ENCODE data around the gene PBX3. TPM values are rescaled to one million over a fixed set of nuclear protein-coding genes. Genes with fewer than 3 reads are reported as not detected.
"Not testable (repeated sequence)": the region's sequence is repeated elsewhere in the genome, so short reads cannot be mapped to it uniquely, and the experiment has no call there.

Gene PBX3
- total RNA-seq, 1 donor from 2014 or later, result 22.2 TPM

DNA sequence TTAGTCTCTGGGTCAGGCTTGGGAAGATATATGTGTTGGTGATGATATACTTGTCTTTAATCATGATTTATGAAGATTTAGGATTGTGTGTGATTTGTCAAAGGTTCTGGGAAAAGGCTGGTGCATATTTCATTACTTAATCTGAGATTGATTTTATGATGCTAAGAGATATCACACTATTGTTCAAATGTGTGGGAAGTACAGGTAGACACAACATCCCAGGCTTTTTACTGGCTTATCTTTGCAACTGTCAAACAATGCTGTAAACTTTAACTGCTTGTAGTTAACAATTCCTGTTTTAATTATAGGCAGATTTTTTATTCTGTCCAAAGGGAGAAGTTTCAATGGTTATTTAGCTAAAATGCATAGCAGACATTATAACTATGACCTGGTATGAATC lies 23.9 kb downstream of the PBX3 start:
- intact Hi-C loops (cut with micrococcal nuclease), result no loop called here

DNA sequence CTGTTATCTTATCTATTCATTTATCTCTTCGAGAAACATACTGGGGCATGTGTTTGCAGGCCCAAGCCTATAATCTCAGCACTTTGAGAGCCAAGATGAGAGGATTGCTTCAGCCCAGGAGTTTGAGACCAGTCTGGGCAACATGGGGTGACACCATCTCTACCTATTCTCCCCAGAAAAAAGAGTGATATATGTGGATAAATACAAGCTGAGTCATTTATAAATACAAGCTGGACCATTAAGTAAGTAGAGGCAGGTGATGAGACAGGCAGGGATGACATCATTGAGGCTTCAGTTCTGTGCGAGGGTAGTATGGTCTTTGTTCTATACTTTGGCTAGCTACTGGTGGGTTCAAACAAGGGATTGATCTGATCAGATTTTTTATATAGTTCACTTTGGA lies 25.6 kb downstream of the PBX3 start:
- intact Hi-C loops (cut with micrococcal nuclease), result no loop called here

DNA sequence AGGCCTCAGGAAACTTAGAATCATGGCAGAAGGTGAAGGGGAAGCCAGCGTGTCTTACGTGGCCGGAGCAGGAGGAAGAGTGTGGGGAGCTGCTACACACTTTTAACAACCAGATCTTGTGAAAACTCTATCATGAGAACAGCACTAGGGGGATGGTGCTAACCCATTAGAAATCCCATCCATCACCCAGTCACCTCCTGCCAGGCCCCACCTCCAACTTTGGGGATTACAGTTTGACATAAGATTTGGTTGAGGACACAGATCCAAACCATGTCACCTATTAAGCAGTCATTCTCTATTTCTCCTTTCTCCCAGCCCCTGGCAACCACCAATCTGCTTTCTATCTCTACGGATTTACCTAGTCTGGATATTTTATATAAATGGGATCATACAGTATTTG lies 26.9 kb downstream of the PBX3 start:
- intact Hi-C loops (cut with micrococcal nuclease), result no loop called here

- intact Hi-C loops (cut with micrococcal nuclease), result not testable (repeated sequence)
Observed at GRCh38 chr9:125776789-125777188, 29.6 kb downstream of the PBX3 start.

DNA sequence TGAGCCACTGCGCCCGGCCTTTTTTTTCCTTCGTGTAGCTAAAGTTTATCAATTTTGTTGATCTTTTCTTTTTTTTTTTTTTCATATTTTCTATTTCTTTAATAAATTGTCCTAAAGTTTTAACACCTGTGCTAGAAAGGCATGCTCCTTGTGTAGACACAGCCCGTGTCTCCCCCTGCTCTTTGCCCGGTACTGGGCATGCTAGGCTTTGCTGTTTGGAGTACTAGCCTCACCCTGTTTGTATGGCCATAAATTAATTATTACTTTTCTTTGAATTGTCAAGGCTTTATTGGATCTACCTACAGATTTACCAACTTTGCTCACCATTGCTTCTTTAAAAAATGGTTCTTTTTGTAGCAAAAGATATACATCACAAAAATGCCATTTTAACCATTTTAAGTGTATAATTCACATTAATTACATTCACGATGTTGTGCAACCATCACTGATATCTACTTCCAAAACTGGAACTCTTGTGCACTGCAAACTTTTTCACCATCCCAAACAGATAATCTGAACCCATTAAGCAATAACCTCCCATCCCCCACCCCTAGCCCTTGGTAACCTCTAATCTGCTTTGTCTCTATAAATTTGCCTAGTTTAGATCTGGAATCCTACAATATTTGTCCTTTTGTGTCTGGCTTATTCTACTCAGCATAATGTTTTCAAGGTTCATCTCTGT lies 31.5 kb downstream of the PBX3 start:
- intact Hi-C loops (cut with micrococcal nuclease), result not testable (repeated sequence)

GRCh38 chr9:125779220-125779565 lies 32.0 kb downstream of the PBX3 start:
- intact Hi-C loops (cut with micrococcal nuclease), result not testable (repeated sequence)

DNA sequence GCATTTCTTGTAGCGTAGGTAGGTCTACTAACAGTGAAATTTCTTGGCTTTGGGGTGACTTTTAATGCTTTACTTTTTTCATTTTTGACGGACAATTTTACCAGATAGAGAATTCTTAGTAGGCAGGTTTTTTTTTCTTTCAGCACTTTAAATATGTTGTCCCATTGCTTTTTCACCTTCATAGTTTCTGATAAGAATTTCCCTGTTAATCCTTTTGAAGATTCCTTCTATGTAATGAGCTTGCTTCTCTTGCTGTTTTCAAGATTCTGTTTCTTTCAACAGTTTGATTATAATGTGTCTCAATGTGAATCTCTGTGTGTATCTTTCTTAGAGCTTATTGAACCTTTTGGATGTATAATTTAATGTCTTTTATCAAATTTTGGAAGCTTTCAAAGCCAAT lies 35.5 kb downstream of the PBX3 start:
- intact Hi-C loops (cut with micrococcal nuclease), result no loop called here

GRCh38 chr9:125784286-125785049 lies 37.3 kb downstream of the PBX3 start:
- intact Hi-C loops (cut with micrococcal nuclease), result no loop called here

DNA sequence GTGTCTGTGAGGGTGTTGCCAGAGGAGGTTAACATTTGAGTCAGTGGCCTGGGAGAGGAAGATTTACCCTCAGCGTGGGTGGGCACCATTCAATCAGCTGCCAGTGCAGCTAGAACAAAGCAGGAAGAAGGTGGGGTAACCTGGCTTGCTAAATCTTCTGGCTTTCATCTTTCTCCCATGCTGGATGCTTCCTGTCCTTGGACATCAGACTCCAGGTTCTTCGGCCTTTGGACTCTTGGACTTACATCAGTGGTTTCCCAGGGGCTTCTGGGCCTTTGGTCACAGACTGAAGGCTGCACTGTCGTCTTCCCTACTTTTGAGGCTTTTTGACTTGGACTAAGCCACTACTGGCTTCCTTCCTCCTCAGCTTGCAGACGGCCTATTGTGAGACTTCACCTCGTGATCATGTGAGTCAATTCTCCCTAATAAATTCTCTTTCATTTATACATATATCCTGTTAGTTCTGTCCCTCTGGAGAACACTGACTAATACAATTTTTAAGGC lies 38.1 kb downstream of the PBX3 start:
- intact Hi-C loops (cut with micrococcal nuclease), result no loop called here

DNA sequence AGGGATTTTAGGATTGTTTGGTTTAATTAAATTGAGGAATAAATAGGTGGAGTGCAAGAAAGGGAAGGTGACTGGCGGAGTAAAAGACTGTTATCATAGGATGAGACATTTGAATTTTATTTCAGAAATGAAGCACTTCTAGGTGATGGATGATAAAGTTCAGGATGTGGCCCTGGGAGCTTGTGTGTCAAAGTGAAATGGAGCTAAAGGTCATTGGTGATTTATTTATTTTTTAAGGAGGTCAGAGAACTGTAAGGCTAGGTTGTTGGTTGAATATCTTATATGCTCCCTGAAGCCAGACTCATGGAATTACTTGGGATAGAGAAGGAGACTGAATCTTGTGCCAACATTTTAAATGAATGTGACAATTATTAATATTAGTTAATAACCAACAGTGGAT lies 40.5 kb downstream of the PBX3 start:
- intact Hi-C loops (cut with micrococcal nuclease), result no loop called here

- intact Hi-C loops (cut with micrococcal nuclease), result no loop called here
Observed at GRCh38 chr9:125789196-125789595, 42.0 kb downstream of the PBX3 start.

DNA sequence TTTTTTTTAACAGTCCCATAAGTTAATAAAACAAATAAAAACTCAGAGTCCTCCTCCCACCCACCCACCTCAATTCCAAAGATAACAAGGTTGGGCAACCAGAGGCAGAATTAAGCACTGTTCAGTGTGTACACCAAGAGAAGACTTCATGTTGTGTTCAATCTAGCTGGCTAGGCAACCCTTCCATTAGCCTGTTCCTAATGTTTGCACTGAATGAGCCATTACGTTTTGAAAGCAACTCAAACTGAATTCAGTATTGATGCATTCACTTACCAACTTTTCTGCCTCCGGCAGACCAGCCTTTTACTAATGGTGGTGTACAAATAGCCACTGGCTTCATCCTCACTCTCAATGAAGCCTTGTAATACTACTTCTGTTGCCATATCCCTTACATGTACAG lies 47.5 kb downstream of the PBX3 start:
- intact Hi-C loops (cut with micrococcal nuclease), result no loop called here

DNA sequence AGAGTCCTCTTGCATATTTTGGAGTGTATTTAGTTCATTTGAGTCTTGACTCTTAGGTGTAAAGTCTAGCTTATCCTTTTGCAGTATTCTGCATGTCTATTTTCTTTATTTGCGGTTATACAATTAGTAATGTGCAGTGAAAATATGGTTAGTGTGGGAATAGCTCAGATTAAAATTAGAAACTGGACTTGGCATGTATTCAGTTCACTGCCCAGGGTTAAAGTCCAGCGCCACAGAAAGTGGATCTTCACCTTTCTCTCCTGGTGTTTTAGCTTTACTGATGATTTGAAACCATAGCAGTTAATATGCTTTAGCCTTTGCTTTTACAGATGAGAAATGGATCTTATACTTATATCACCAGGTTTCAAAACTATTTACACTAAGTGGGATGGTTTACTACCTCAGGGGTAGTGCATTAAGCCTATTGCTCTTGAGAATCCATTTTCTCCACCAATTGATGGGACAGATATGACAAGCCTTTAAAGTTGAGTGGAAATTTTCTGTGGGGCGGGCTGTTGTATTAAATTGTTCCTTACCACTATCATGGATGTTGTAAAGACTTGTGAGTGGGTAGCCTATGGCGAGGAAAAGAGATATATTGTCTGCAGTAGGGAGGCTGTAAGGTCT lies 48.9 kb downstream of the PBX3 start:
- intact Hi-C loops (cut with micrococcal nuclease), result no loop called here

DNA sequence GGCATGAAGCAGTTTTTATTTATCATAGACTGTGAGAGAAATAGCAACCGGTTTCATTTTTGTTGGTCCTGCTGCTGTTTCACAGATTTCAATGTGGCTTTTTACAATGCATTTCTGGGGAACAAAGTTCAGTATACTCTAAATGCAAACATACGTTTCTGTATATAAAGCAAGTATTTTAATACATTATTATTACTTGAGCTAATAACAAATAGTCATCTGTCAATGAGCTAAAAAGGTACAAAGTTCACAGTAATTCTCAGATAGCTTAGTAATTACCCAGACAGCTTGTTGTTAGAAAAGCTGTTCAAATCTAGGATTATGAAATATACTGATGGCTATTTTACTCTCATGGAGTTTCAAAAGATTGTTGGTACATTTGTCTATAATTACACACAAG lies 50.8 kb downstream of the PBX3 start:
- intact Hi-C loops (cut with micrococcal nuclease), result no loop called here

GRCh38 chr9:125803526-125803925 lies 56.4 kb downstream of the PBX3 start:
- intact Hi-C loops (cut with micrococcal nuclease), result no loop called here

DNA sequence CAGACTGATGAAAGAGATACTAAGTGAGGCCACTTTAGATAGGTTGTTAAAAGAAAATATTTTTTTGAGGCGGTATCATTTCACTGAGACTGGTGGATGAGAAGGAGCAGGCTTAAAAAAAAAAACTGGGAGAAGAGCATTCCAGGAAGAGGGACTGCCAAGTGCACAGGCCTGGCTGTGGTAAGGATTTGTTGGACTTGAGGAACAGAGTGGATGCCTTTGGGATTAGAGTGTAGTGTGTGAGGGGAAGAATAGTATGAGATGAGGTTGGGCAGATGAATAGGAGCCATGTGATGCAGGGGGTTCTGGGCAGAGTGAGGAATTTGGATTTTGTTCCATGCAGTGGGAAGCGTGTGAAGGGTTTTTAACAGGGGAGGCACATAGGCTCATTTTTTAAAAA lies 57.9 kb downstream of the PBX3 start:
- intact Hi-C loops (cut with micrococcal nuclease), result no loop called here

GRCh38 chr9:125805586-125805985 lies 58.4 kb downstream of the PBX3 start:
- intact Hi-C loops (cut with micrococcal nuclease), result no loop called here

GRCh38 chr9:125807079-125807478 lies 59.9 kb downstream of the PBX3 start:
- intact Hi-C loops (cut with micrococcal nuclease), result no loop called here

DNA sequence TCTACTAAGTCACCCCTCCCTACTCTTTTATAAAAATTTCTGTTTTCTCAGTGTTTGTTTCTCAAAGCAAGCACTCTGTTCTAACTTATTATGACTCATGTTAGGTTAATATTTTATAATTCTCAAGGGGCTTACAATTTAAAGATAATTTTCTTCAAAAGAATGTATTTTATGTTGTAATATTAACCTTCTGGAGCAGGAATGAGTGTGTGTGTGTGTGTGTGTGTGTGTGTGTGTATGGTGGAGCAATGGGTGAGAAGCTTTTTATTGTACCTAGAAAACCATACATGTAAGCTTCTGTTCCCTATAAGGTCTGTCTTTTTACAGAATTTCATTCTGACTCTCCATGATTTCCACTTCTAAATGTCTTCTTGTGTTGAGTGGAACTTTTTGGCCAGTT lies 63.0 kb downstream of the PBX3 start:
- intact Hi-C loops (cut with micrococcal nuclease), result no loop called here

- intact Hi-C loops (cut with micrococcal nuclease), result no loop called here
Observed at GRCh38 chr9:125811002-125811401, 63.8 kb downstream of the PBX3 start.

DNA sequence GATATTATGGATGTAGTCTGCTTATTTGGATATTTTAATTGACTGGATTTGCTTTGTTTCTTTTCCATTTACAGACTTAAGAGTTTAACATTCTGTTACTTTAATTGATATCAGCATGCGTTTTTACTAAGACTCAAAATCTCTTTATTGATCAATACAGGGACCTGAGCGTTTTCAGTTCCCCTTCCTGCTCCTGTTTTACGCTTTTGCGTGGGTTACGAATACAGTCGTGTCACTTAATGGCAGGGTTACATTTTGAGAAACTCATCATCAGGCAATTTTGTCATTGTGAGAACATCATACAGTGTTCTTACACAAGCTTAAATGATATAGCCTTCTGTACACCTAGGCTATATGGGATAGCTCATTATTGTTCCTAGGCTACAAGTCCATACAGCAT lies 65.2 kb downstream of the PBX3 start:
- intact Hi-C loops (cut with micrococcal nuclease), result no loop called here

GRCh38 chr9:125815568-125815967 lies 68.4 kb downstream of the PBX3 start:
- intact Hi-C loops (cut with micrococcal nuclease), result no loop called here

DNA sequence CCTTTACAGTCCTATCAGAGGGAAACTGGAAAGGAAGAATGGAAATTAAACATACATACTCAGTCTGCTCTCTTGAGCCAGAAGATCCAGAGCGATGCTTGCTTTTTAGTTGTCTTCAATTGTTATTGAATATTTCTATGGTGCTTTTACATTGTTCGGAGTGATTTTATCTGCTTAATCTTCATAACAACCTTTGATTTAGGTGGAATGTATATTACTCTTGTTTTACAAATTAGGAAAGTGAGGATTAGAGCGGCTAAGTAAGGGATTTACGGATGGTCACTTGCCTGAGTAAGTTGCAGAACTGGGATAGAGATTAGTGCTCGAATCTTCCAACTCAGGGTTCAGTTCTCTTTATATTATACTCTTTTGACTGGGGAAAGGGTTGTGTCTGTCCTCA lies 69.1 kb downstream of the PBX3 start:
- intact Hi-C loops (cut with micrococcal nuclease), result no loop called here
